Central memory CD8-positive, alpha-beta T cell (primary cell): ENCODE results near the gene MMP24OS.

ENCODE experiments used
- ATAC-seq: fragments of 150-1000 bp; cut with Tn5 transposase; replicated peaks from 2 replicates; pipeline ENCODE4 v1.10.0; 2022; ENCODE audit warnings: mild to moderate bottlenecking, moderate FRiP score, moderate number of reproducible peaks; ENCODE audit not compliant: poor library complexity, severe bottlenecking; ENCODE audit errors: extremely low read depth
- DNase-seq, 2 donors: peaks; one replicate each; pipeline ENCODE4 v3.0.0; 2021; ENCODE audit warnings: low spot score in 2 of 2
- H3K27ac Mint-ChIP-seq: one replicate; pipeline ENCODE4 v1.8.0; 2022; ENCODE audit warnings: low read depth, mild to moderate bottlenecking, moderate library complexity, mixed read lengths
- H3K27me3 Mint-ChIP-seq: one replicate; pipeline ENCODE4 v1.8.0; 2022; ENCODE audit warnings: mixed read lengths
- H3K36me3 Mint-ChIP-seq: one replicate; pipeline ENCODE4 v1.8.0; 2022; ENCODE audit warnings: mild to moderate bottlenecking, moderate library complexity, mixed read lengths; ENCODE audit not compliant: insufficient read depth
- H3K4me1 Mint-ChIP-seq: one replicate; pipeline ENCODE4 v1.8.0; 2022; ENCODE audit warnings: mixed read lengths
- H3K4me3 Mint-ChIP-seq: one replicate; pipeline ENCODE4 v1.8.0; 2022; ENCODE audit warnings: mild to moderate bottlenecking, moderate library complexity, mixed read lengths
- H3K9me3 Mint-ChIP-seq: one replicate; pipeline ENCODE4 v1.8.0; 2022; ENCODE audit warnings: mixed read lengths

Gene MMP24OS

DNA sequence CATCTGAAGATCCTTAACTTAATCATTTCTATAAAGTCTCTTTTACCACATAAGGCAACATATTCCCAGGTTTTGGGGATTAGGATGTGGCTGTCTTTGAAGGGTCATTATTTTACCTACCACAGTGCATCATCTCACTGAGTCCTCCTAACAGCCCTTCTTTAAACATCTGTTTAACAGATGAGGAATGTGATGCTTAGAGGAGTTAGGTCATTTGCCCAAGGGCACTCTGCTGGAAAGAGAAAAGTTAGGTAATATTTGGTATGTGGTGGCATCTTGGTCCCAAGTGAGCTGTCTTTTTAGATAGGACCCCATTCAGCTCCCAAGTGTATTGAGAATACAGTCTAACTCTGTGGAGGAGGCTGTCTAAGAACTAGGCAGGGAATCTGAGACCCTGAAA, 40.4 kb downstream of the MMP24OS start:
- H3K36me3 Mint-ChIP-seq, result peaks cover 6% of the 10 kb centered on the region
- H3K27ac Mint-ChIP-seq, result no peak overlapping the region
- ATAC-seq, result no peak
- H3K9me3 Mint-ChIP-seq, result no peaks in the 10 kb centered on the region
- no peak for DNase-seq
- H3K4me3 Mint-ChIP-seq, result no peak overlapping the region
- no peaks in the 10 kb centered on the region for H3K27me3 Mint-ChIP-seq
- peaks cover 7% of the 10 kb centered on the region for H3K4me1 Mint-ChIP-seq

DNA sequence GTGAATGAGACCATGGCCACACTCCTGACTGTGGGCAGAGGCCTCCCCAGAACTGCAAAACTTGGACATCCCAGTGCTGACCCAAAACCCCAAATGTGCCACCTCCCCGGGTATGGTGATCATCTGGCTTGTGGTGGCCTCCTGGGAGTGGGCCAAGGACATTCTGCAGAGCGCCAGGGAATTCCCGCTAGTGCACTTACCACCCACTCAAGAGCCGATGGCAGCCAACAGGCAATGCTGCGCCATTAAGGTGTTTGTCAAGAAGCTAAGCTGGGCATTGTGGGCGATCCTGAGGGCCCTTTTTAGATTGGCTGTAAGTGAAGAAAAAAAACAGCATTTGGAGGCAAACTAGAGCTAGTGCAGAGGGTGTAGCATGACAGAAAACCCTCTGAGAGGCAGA, 42.0 kb downstream of the MMP24OS start:
- DNase-seq (no peak), ATAC-seq (no peak)
- H3K4me1 Mint-ChIP-seq, result peaks cover 11% of the 10 kb centered on the region
- H3K4me3 Mint-ChIP-seq, result no peak overlapping the region
- no peaks in the 10 kb centered on the region for H3K27me3 Mint-ChIP-seq
- no peak overlapping the region for H3K27ac Mint-ChIP-seq
- no peaks in the 10 kb centered on the region for H3K9me3 Mint-ChIP-seq
- H3K36me3 Mint-ChIP-seq, result peaks cover 7% of the 10 kb centered on the region

DNA sequence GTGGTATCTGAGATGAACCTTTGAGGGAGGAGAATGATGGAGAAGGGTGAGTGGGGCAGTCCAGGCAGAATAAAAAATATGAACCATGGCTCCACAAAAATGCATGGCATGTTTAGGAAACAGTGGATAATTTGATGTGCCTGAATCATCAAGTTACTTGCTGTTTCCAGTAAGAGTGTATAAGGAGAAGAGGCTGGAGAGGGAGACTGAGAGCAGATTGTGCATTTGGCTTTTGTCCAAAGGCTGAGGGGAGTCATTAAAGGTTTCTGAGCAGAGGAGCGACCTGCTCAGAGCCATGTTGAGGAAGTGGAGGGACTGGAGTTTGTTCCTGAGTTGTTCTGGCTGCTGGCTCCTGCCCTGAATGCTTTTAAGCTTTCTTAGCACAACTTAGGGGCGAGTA, 45.3 kb downstream of the MMP24OS start:
- peaks cover 11% of the 10 kb centered on the region for H3K36me3 Mint-ChIP-seq
- DNase-seq (no peak), ATAC-seq (no peak)
- no peak overlapping the region for H3K27ac Mint-ChIP-seq
- H3K4me3 Mint-ChIP-seq, result no peak overlapping the region
- peaks cover 11% of the 10 kb centered on the region for H3K27me3 Mint-ChIP-seq
- no peaks in the 10 kb centered on the region for H3K9me3 Mint-ChIP-seq
- H3K4me1 Mint-ChIP-seq, result peaks cover 5% of the 10 kb centered on the region

DNA sequence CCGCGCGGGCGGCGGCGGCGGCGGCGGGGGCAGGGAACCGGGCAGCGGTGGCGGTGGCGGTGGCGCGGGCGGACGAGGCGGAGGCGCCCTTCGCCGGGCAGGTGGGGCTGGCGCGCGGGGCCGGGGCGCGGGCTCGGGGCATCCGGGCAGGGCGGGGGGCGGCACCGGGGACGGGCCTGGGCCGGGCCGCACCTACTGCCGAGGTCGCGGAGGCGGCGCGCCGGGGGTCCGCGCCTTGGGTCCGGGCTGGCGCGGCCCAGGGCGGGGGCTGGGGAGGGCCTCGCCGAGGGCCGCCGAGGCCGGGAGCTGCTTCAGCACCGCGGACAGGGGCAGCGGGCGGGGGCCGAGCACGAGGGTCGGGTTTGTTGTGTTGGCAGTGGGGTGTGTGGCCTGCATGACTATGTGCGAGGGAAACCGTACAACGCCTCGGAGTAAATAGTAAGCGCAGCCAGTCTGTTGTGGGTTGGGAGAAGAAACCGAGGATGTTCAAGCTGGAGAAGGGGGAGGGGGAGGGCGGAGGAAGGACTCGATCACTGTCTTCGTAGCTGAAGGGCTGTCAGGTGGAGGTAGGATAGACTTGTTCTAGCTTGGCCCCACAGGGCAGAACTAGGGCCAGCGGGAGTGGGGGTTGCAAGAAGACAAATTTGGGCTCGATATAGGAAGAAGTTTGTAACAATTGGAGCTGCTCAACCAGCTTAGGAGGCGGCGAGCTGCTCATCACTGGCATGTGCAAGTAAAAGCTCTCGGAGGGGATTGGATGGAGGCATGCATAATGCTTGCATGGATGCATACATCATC, 50.8 kb downstream of the MMP24OS start:
- peaks cover 10% of the 10 kb centered on the region for H3K36me3 Mint-ChIP-seq
- H3K27me3 Mint-ChIP-seq, result peaks cover 23% of the 10 kb centered on the region
- H3K27ac Mint-ChIP-seq, result no peak overlapping the region
- peak overlapping the region; percentile 60 for H3K4me3 Mint-ChIP-seq
- H3K9me3 Mint-ChIP-seq, result no peaks in the 10 kb centered on the region
- peak; percentile 20 to 22 for DNase-seq
- H3K4me1 Mint-ChIP-seq, result peaks cover under 1% of the 10 kb centered on the region
- ATAC-seq, result peak; percentile 56
